ENCODE measurements around the gene FNDC3B.

The FNDC3B gene

DNA sequence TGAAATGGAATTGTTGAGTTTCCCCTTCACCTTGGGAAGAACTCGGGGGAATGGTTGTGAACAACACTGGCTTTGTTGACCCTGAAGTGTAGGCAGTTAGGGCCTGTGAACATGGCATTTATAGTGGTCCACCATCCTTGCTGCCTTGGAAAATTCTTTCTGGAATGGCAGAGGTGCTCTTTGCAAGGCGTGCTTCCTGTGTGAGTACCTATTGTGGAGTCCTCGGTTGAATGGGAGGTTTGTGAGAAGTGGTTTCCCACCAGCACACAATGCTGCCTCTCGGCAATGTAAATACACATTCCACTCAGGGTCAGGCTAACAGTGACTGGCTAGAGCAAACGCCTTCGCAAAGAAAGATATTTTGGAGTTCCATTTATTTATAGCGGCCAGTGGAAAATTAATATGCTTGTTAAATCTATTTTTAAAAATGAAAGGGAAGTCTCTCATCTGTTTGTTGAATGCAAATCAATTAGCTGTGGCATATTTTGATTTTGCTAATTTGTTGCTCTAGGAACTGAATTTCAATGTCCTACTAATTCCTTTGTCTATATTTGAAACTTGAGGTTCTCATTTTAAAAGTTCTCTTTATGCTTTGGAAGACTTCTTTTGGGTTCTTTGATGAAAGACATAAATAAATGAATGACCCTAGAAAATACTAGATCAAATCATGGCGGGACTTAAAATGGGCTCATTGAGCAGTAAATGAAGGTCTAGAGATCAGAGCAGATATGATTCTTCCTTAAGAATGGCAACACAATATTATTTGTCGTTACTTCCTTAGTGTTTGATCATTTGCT is 59.5 kb downstream of the FNDC3B start:
- DNase-seq, result peak; percentile 34

DNA sequence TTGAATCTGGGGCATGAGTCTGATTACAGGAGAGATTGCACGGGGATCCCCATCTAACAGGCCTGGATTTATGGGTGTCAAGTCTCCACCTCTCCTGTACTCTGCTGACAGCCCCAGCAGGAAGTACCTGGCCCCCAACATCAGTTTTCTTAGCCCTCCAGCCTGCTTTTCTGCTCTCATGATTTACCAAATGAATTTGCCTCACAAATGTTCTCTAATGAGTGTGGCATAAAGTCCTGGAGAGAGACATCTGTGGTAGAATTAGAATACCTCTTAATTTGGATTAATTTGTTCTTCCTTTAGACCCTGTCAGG is 60.1 kb downstream of the FNDC3B start:
- DNase-seq, result peak; percentile 81

DNA sequence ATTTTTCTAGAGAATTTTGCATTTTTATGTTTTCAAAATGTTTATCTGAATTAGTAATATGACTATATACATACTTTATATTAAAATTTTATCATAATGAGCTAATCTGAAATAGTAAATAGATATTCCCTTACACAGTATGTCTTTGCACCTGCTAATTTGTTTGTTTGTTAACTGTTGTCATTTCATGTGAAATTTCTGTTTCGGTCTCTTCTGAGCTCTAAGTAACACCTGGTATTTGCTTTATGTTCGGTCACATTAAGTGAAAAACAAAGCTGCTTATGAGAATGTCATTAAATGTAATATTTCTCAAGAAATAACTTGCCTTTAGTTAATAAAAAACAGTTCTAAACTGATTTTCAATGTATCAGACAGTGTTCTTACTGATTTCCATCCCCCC is 61.1 kb downstream of the FNDC3B start:
- DNase-seq, result peak; percentile 71

DNA sequence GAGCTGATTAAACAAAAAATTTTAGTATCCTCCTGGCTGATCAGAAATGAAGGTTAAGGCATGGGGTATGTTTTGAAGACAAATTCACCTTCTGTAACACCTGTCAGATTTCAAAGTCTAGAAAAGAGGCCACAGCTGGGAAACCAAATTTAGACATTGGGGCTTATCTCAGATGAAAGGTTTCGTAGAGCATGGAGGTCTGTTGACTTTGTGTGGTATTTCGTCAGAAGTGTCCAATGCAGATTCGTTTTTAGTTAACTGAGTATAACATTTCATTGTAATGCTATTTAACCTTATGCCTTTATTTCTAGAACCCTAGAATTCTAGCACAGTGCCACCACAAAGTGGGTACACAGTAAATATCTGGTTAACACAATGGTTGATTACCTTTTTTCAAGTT is 61.7 kb downstream of the FNDC3B start:
- DNase-seq, result peak; percentile 24

DNA sequence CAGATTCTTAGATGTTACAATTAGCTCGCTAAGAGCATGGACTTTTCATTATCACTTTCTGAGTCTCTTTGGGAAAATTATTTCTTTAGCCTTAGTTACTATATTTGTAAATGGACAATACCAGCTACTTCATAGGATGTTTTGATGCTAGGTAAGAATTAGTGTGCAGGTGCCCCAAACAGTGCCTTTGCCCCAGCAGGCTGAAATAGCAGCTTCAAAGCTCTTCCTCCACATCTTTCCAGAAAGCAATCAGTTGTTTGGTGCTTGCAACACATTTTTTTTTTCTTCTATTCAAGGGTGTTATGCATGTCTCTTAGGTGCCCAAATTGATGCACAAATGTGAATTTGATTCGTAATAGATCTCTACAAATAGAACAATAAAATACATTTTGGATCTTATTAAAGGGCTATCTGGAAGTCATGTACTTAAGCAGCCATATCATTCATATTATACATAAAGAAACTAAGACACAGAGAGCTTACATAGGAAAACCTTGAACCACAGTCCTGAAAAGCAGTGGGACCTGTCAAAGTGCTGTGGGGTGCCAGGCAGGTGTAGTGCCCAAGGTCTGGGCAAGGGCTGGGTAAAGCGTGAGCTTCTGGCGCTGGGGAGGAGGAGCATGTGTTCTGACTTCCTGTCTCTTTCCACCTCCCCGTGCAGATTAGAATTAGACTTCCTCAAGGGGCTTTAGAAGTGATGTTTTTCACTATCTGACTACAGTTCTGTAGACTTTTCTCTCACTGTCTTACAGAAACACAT is 62.9 kb downstream of the FNDC3B start:
- DNase-seq, result no peak

DNA sequence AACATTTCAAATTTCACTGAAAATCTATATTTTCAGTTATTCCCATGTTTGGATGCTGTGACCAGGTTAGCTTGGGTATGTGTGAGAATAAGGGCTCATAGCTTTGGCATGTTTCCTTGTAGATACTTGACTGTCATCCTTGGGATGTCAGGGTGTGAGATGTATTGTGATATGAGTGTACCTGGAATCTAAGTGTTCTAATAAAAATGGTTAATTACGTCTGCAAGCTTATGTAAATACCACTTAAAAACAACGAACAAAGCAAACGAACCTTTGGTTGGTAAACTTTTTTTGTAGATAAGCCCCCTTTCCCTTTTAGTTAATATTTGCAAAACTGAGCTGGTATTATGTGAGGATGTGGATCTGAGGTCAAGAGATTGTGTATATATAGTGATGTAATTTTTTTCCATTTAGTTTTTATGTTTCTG is 63.5 kb downstream of the FNDC3B start:
- no peak for DNase-seq

DNA sequence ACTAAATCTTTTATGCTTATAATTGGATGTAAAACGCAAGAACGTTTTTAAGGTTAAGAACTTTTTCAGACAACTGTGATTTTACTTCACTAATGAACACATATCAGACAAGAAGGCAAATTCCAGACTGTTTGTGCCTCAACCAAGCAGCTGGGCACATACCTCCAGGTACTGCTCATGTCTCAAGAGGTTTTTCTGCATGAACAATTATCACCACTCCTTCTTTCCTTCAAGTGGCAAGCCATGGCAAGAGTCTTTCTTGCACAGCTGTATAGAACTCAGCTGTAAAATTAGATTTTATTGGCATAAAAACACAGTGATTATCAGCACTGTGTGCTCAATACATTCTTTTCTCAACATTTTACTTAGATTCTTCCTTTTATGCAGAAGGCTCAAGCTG is 64.3 kb downstream of the FNDC3B start:
- DNase-seq, result no peak

DNA sequence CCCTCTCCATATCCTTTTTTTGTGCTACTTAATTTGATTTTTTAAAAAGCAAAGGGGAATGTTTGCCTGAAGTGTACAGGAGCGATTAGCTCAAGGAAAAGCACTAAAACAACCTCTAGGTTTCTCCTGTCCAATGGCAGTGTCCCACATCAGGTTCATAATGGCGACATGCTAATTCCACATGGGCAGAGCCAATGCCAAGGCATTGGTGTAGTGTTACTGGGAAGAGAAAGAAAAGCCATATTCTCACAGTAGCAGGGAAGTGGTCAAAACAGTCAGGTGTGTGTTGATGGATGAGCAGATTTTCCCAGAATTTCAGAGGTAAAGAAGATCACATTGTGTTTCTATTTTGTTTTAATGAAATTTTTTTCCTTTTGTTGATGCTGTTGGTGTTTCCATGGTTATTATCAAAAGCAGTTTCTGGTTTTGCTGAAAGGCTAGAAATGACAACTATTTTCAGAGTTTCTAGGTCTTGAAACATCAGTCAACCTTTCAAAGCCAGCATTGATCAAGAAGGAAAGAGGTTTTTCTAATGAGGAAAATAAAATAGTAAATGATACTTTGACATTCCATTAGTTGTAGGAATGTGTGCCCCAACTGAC is 65.2 kb downstream of the FNDC3B start:
- no peak for DNase-seq

DNA sequence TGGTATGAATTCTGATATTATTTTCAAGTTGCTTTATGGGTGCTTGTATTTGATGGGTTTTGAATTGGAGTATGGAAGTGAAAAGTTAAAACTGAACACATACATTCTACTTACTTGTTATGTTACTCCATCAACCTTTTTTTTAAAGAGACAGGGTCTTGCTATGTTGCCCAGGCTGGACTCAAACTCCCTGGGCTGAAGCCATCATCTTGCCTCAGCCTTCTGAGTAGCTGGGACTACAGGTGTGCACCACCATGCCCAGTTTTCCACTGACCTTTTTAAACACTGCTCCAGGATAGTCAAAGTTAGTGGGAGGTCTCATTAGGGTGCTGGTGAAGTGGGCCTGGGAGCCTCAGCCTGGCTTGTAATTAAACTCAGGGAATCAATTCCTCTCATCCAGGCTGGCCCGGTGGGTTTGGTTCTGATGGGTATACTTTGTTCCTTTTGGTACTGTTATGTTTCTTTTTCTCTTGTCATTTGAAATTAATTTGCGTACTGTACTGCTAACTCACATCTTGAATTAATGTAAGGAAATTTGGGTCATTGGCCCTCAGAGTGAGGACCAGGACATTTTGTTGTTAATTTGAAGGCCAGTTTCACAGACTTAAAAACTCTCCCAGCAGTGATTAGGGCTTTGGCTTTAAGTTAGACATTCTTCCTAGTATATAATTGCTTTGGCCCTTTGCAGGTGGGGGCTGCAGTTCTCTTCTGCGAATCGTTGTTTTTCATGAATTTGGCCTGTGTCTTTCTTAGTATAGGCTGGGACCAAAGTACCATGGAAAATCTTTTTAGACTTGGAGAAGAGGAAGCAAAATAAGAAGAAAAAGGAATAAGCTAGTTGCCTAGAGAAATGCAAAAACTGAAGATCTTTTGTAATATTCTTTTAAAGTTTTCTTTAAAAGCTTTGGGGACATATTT is 66.9 kb downstream of the FNDC3B start:
- no peak for DNase-seq

DNA sequence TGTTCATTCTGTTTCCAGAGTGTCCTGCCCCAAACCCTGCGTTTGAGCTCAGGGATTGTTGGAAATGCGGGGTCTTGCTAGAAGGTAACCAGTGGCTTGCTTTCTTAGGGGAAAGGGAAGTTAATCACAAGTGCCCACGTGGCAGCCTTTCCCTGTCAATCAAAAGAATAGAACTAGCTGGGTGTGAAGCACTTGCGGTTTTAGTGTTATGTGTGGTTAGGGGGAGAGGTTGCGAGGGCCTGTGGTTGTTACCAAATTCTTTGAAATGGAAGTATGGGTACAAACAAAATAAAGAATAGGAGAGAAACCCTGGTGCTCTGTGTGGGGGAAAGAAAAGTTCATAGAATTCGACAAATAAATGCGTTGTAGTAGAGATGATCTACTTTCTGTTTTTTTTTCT is 67.6 kb downstream of the FNDC3B start:
- DNase-seq, result no peak

DNA sequence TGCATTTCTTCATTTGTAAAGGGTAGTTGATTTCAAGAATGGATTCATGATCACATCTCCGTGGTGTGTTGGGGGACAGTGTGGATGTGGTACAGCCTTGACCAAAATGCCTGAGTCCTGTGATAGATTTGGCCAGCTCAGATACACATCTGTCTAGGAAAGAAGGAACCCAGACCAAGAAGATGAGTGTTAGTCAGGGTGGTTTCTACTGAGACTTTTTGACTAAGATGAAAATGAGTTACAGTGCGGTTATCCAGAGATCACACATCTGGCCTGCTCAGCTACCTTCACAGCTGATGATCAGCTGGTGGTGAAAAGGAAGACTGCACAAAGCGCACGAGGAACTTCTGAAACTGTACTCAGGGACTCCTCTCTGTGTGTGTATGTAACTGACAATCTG is 68.0 kb downstream of the FNDC3B start:
- DNase-seq, result no peak

DNA sequence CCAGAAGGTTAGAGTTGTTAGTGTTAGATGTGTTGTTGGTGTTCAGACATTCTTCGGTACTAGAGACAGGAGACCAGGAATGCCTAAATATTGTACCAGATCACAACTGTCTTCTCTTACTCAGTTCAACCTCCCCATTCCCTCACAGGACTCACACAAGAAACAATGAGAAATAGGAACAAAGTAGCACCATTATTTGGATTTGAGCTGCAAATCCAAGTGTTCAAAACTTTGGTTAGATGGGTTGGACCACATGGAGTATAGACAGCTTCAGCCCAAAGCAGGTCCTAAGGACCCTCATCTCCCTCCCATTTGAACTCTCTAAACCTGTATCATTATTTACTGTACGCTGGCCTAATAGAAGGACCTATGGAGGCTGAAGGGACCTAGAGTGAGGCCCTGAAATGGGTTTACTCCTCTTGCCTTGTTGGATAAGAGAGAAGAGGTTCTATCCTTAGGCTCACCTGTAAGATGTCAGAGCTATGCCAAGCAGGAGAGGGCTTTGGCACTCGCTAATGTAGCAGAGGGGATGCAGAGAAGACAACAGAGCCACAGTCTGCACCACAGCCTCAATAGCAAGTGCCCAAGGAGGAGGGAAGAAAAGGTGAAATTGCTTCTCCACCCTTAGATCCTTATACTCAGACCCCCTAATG is 70.9 kb downstream of the FNDC3B start:
- no peak for DNase-seq

DNA sequence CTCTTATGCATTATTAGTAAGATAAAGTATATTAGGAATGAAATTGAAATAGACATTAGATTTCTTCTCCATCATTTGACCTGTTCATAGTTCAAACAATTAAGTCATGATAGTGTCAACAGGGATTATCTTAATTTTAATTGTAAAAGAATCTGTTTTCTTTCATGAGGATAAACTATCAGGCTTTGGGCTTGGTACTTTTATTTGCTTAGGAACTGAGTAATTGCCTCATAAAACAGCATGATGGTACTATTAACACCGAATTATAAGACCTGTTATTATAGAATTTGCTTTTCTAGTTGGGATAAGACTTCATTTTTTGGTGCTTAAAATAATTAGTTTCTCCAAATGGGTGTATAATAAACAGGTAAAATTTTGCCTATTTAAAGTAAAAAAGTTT is 71.8 kb downstream of the FNDC3B start:
- no peak for DNase-seq

DNA sequence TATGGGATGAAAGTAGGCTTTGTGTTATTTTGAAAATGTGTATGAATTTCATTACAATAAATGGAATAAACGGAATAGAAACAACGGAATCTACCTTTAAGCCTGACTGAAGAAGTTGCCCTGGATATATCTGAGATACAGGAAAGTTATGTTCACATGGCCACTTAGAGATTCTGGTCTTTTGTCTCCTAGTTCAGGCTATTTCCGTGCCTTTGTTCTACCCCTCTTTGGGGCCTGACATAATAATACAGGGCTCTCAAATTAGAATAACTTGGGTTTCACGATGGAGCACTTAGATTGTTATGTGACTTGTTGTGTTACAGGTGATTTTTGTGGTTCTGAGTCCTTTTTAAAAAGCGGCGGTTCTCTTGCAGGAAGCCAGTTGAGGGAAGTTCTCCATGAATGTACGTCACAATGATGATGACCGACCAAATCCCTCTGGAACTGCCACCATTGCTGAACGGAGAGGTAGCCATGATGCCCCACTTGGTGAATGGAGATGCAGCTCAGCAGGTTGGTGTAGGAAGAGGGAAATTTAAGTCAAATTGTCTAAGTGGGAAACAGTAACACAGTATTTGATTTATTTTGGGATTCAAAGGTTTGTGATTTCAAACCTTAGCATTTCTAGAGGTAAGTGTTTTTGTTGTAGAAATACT is 72.8 kb downstream of the FNDC3B start:
- no peak for DNase-seq

DNA sequence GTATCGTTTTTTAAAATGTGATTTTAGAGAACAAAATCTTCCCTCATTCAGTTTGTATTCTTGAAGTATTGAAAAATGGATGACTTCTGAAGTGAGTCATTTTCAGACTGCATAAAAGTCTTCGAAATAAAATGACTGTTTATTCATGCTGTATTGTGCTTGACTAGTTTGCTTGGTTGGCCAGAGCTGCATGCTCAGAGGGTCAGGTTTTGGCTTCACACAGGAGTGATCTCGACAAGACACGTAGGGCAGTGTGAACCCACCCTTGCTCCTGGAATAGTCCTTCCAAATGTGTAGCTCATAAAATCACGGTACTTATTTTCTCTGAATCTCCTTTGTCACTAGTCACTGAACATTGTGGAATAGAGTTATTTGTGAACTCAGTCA is 73.3 kb downstream of the FNDC3B start:
- no peak for DNase-seq

DNA sequence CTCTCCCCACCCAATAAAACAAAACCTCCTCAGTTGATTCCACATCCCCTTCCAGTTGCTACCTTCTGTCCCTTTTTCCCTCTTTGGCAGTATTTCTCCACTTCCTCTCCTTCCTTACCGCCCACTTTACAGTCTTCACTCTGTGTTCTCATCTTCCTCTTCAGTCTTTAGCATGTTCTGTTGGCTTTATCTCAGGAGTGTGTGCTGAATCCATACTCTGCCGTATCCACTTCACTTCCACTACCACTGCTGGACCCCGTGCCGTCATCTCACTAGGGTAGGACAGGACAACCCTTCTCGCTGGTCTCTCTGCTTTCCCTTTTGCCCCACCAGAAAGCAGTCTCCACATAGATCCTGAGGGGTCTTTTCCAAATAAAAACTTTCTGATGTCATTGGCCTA is 74.3 kb downstream of the FNDC3B start:
- no peak for DNase-seq

DNA sequence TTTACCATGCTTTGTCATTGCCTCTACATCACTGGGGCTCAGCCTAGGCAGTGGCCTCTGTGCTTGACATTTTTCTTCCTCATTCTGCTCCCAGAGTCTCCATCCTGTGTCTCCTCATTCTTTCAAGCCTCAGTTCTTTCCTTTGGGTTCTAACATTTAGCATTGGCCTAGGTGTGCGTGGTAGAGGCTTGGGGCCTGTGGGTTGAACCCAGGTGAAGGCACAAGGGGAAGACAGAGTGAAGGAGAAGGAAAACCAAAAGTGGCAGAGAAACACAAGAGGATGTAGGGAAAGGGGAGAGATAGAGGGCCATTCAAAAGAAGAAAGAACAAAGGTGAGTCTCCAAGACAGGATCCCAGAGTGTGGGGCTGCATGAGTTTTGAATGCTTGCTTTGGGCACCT is 75.7 kb downstream of the FNDC3B start:
- DNase-seq, result no peak

DNA sequence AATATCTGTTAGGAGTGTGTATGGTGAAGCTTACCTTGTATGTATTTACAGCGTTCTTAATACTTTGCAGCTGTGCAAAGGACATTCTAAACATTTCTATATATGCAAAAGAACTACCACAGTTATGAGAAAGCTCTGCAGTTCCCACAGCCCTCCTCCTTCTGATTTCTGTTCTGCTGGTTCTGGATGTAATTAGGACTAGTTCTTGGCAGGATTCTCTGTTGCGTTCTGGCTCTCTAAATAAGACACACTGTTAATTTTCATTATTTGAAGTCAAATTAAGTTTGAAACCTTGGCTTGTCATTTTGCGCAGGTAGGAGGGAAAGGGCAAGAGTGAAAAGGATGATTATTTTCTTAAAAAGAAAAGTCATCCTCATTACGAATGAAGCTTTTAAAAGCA is 76.4 kb downstream of the FNDC3B start:
- no peak for DNase-seq

DNA sequence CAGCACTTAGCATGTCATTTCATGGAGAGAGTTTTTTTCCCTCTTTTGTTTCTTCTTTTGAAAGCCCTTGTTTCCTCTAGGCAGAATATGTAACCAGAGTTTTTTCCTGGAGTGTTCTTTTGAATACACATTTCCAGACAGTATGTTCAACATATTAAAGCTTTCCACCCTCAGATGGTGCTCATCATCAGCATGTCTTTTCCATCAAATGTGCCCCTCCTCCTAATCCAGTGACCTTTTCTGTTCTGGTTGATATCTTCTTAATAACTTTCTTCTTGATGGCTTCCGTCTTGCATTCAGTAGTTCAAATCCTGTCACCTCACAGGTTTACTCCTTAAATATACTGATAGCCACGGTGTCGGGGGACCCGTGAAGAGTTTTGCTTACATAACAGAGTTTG is 78.6 kb downstream of the FNDC3B start:
- DNase-seq, result no peak

DNA sequence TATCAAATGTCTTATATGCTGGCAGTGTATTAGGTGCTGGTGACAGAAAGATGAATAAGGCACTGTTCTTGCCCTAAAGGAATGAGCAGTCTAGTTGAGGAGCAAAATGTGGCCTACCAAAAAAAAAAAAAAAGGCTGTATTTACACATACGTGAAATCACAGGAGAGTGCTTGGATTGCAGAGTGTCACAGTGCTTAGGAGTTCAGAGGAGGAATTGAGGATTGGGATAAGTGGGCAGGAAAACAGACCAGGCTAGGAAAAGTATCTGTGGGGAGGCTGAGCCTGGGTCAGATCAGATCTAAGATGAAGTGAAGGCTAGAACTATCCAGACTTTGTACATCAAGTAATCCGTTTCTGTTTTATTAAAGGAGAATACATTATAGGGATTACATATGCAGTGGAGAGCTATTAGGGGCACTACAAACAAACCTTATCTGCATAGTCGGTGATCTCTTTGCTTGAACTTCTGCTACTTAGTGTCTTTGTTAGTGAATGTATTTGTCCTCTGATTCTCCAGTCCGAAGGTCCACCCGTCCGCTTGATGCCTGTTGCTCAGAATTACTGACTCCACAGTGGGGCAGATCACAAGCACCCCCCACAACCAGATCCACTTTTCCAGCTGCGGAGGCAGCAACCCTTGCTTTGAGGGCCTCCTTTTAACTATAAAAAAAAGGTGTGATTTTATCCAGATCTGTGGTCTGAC is 80.0 kb downstream of the FNDC3B start:
- DNase-seq, result no peak

DNA sequence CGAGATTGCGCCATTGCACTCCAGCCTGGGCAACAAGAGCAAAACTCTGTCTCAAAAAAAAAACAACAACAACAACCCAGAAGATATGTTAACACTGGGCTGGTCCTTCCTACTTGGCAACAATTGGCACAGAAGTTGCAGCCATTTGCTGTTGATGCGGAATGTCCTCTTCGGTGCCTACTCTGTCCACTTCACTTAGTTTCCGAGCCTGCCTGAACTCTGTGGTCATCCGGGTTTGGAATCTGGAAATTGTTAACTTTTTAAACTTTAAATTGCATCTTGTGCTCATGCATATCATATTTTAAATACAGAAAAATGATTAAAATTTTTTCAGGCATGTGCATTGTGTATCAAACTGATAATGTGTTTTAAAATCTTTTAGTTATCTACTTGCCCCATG is 81.5 kb downstream of the FNDC3B start:
- DNase-seq, result no peak

DNA sequence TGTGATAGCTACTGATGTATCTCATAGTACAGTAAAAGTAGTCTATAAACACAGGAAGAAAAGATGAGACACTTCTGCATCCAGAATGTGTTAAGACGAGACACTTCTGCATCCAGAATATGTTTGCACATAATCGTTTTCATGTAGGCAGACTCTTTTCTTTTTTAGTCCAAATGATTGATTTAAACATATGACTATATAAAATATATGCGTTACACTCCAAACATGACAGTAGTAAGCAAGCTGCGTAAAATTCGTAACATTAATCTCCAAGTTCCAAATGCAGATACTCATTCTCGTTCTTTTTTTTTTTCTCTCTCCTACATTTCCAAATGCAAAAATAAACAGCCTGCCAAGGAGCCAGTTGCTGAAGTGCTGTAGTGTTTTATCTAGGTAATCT is 82.6 kb downstream of the FNDC3B start:
- no peak for DNase-seq

All from NCI-H526 treated with DMSO at 0.1 percent for 48 hours (cell line).